Upper lobe of left lung (tissue), 6 donors: Measurements from ENCODE around the gene ZNF76. TPM values are rescaled to one million over a fixed set of nuclear protein-coding genes. Genes with fewer than 3 reads are reported as not detected.

ENCODE experiments used
- ATAC-seq, 2 donors: fragments of 200-7000 bp; cut with Tn5 transposase; one replicate each; pipeline ENCODE4 v1.9.1; 2022; ENCODE audit warnings: mild to moderate bottlenecking in 2 of 2, moderate library complexity in 2 of 2; ENCODE audit not compliant: low FRiP score in 2 of 2
- DNase-seq, 2 donors: peaks; one replicate each; pipeline ENCODE4 v3.0.0-alpha.2; 2019 to 2020
- H3K27ac ChIP-seq, 4 donors: fragments of 200-600 bp; sonication (generic); one replicate each; pipeline ENCODE4 v1.5.1; 2016 to 2019
- H3K27me3 ChIP-seq, 4 donors: fragments of 200-600 bp; sonication (generic); one replicate each; pipeline ENCODE4 v1.5.1; 2017 to 2019
- H3K36me3 ChIP-seq, 4 donors: fragments of 200-600 bp; sonication (generic); one replicate each; pipeline ENCODE4 v1.5.1; 2016 to 2019
- H3K4me1 ChIP-seq, 4 donors: fragments of 200-600 bp; sonication (generic); one replicate each; pipeline ENCODE4 v1.5.1; 2018 to 2019
- H3K4me3 ChIP-seq, 4 donors: fragments of 200-600 bp; sonication (generic); one replicate each; pipeline ENCODE4 v1.5.1; 2017 to 2019; ENCODE audit warnings: mild to moderate bottlenecking in 2 of 4, moderate library complexity in 1 of 4
- H3K9me3 ChIP-seq, 4 donors: fragments of 200-600 bp; sonication (generic); one replicate each; pipeline ENCODE4 v1.5.1; 2018 to 2019
- EP300 ChIP-seq, 4 donors: sonication (generic); formaldehyde crosslinking; IDR thresholded peaks; one replicate each; pipeline ENCODE4 v1.5.1; 2017; ENCODE audit warnings: antibody characterized with exemption in 4 of 4, control low read depth in 2 of 4
- POLR2A ChIP-seq, 4 donors: fragments of 450-650 bp; IDR thresholded peaks; one replicate each; pipeline ENCODE4 v1.5.1; 2016 to 2017; ENCODE audit warnings: antibody characterized with exemption in 4 of 4, mild to moderate bottlenecking in 2 of 4
- POLR2AphosphoS5 ChIP-seq, 2 donors: sonication (generic); formaldehyde crosslinking; IDR thresholded peaks; one replicate each; pipeline ENCODE4 v1.5.1; 2017; ENCODE audit warnings: antibody characterized with exemption in 2 of 2
- WGBS, 2 donors: methylation state at CpG; one replicate each; pipeline ENCODE4 v1.1.5; 2017 to 2018; 5-methylcytosine and 5-hydroxymethylcytosine counted together
- total RNA-seq, 6 donors: library from RNA; depleted of rRNA in 4 of 6; stranded (reverse); fragments of >200 nt in 4 of 6; gene quantifications; one replicate each; pipeline versions ENCODE4 v1.1.0 to v1.2.1, GENCODE V29; 2016 to 2021
- TF ChIP-seq, protein P1 (sequence below), 6 experiments: fragments of 450-650 bp in 4 of 6; fragments of 200-600 bp in 2 of 6; sonication (generic) in 2 of 6; IDR thresholded peaks; one replicate each; pipeline ENCODE4 v1.5.1; 2016 to 2019; ENCODE audit warnings: antibody characterized with exemption in 6 of 6
- donor health status: DM: no; HTN: no; CAD: no; lungs with moderate emphysema.
- donor health status: DM: no; HTN: yes; CAD: no; lungs with severe emphysema.

The ZNF76 gene
- total RNA-seq, 6 donors from 2014 or later: 26.8 to 242 (median 38.1) TPM

DNA sequence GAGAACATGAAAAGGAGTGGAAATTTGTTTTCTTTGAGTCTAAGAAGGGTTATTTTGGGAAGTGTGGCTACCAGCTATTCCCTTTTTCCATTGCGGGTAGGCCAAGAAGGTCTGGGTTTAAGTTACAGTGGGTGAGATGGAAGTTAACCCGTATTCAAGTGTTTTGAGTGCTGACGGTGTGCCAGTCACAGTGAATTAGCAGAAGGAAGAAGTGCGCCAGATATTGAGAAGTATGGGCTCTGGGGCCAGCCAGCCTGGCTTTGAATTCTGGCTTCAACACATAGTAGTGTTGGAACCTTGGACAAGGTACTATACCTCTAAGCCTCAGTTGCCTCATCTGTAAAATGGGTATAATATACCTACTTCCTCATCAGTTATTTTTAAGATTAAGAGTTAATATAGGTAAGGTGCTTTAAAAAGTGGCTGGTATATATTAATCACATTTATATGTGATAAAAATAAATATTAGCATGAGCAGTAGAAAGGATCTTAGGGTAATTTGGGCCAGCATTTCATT lies 16.3 kb downstream of the ZNF76 start:
- Histone ChIP-seq H3K27ac (no peak overlapping the region), H3K36me3 (no peaks in the 10 kb centered on the region), H3K9me3 (no peaks in the 10 kb centered on the region), H3K4me1 (peaks cover 0 to 8% (median 3%) of the 10 kb centered on the region in 4 donors), H3K27me3 (no peaks in the 10 kb centered on the region), H3K4me3 (no peak overlapping the region)
- no peak for TF ChIP-seq POLR2AphosphoS5 (IDR thresholded peaks at IDR 0.05)
- no peak for TF ChIP-seq POLR2A (IDR thresholded peaks at IDR 0.05)
- no peak for TF ChIP-seq EP300 (IDR thresholded peaks at IDR 0.05)
- TF ChIP-seq, protein P1, sequence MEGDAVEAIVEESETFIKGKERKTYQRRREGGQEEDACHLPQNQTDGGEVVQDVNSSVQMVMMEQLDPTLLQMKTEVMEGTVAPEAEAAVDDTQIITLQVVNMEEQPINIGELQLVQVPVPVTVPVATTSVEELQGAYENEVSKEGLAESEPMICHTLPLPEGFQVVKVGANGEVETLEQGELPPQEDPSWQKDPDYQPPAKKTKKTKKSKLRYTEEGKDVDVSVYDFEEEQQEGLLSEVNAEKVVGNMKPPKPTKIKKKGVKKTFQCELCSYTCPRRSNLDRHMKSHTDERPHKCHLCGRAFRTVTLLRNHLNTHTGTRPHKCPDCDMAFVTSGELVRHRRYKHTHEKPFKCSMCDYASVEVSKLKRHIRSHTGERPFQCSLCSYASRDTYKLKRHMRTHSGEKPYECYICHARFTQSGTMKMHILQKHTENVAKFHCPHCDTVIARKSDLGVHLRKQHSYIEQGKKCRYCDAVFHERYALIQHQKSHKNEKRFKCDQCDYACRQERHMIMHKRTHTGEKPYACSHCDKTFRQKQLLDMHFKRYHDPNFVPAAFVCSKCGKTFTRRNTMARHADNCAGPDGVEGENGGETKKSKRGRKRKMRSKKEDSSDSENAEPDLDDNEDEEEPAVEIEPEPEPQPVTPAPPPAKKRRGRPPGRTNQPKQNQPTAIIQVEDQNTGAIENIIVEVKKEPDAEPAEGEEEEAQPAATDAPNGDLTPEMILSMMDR (IDR thresholded peaks at IDR 0.05): no peak
- ATAC-seq (no peak), DNase-seq (no peak)
- 70 to 81% methylated on average over 4 of the region's 4 CpGs for WGBS, 2 donors

DNA sequence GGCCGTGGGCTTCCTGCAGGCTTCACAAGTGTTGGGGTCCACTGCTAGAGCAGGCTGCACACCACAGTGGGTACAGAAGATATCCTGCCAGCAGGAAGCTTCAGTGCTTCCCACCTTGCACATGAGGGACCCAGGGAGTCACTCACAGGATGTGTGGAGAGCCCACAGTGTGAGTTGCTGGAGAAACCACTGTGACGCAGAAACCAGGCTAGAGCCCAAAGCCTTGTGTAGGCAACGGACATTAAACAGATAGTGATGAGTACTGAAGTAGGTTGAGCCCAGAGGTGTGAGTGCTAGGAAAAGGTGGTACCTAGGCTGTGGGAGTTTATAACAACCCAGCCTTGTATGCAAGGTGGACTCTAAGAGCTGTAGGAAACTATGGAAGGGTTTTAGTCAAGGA lies 19.2 kb downstream of the ZNF76 start:
- H3K36me3 ChIP-seq: peaks cover 4 to 26% (median 23%) of the 10 kb centered on the region in 4 donors
- TF ChIP-seq POLR2A (IDR thresholded peaks at IDR 0.05): no peak
- no peak for TF ChIP-seq EP300 (IDR thresholded peaks at IDR 0.05)
- no peak for TF ChIP-seq POLR2AphosphoS5 (IDR thresholded peaks at IDR 0.05)
- TF ChIP-seq, protein P1 (IDR thresholded peaks at IDR 0.05): no peak
- 96 to 100% methylated on average over 3 of the region's 3 CpGs for WGBS, 2 donors
- H3K27me3 ChIP-seq: no peaks in the 10 kb centered on the region
- peaks cover 0 to 8% (median 3%) of the 10 kb centered on the region in 4 donors for H3K4me1 ChIP-seq
- H3K4me3 ChIP-seq: no peak overlapping the region
- no peak for ATAC-seq
- no peaks in the 10 kb centered on the region for H3K9me3 ChIP-seq
- no peak overlapping the region for H3K27ac ChIP-seq
- DNase-seq: no peak

DNA sequence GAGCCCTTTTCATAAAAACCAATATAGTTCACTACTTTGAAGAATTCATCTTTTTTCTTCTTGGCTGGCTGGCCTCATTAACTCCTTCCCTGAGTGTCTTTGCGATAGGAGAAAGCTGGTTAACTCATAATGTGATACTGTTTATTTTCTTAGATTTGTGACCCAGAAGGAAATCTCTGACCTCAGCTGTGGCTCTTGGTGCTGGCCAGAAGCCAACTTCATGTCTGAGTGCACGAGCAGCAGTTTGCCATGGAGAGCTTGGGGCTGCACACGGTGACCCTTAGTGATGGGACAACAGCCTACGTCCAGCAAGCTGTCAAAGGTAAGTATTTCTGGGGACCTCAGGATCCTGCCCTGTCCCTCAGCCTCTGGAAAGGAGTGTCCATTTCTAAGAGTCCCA lies 21.4 kb downstream of the ZNF76 start:
- WGBS, 2 donors: 53 to 59% methylated on average over 3 to 4 of the region's 4 CpGs
- Histone ChIP-seq H3K36me3 (peaks cover 11 to 47% (median 33%) of the 10 kb centered on the region in 4 donors), H3K4me3 (no peak overlapping the region), H3K27ac (no peak overlapping the region), H3K4me1 (peaks cover 0 to 2% (median 0%) of the 10 kb centered on the region in 4 donors), H3K27me3 (no peaks in the 10 kb centered on the region), H3K9me3 (no peaks in the 10 kb centered on the region)
- TF ChIP-seq POLR2AphosphoS5 (IDR thresholded peaks at IDR 0.05) (no peak), EP300 (IDR thresholded peaks at IDR 0.05) (no peak), POLR2A (IDR thresholded peaks at IDR 0.05) (no peak)
- TF ChIP-seq, protein P1 (IDR thresholded peaks at IDR 0.05): no peak
- DNase-seq: no peak
- ATAC-seq: no peak

DNA sequence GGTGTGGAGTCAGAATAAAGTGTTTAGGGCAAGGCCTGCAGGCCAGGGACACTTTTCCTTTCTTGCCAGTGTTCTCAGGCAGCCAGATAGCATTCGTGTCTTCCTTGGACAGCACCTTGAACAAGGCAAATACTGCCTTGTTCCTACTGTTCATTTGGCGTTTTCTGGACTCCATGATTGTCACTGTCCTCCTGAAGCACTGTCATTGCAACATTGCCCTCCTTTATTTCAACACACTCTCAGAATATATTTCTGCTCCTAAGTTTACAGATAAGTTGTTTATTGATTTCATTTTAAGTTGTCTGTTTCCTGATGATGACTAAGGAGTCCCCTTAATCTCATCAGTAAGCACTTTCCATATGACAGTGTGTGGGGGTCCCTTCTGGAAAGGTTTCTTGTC lies 22.9 kb downstream of the ZNF76 start:
- Histone ChIP-seq H3K27ac (no peak overlapping the region), H3K4me1 (no peaks in the 10 kb centered on the region), H3K36me3 (peaks cover 17 to 62% (median 49%) of the 10 kb centered on the region in 4 donors), H3K4me3 (no peak overlapping the region), H3K9me3 (no peaks in the 10 kb centered on the region), H3K27me3 (no peaks in the 10 kb centered on the region)
- ATAC-seq (no peak), DNase-seq (no peak)
- no peak for TF ChIP-seq EP300 (IDR thresholded peaks at IDR 0.05)
- TF ChIP-seq, protein P1 (IDR thresholded peaks at IDR 0.05): no peak
- no peak for TF ChIP-seq POLR2A (IDR thresholded peaks at IDR 0.05)
- TF ChIP-seq POLR2AphosphoS5 (IDR thresholded peaks at IDR 0.05): no peak
- WGBS, 2 donors: 86 to 88% methylated on average over 2 of the region's 2 CpGs

DNA sequence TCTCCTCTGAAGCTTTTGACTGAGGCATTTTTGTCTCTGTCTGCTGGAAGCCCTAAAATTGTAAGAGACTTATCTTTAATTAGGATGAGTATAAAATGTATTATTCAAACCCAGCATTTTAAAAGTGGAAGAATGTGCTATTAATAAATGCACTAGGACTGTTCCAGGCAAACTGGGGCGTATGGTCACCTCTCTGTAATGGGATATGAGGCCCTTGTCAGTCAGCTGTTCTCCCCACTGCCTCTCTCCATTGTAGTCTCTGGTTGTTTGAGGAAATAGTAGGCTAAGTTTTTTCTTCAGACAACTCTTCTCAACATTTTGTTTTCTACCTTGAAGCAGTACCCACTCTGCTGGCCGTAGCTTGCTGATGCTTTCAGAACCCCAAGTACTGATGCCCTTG lies 23.8 kb downstream of the ZNF76 start:
- no peaks in the 10 kb centered on the region for H3K9me3 ChIP-seq
- 97 to 98% methylated on average over 2 of the region's 2 CpGs for WGBS, 2 donors
- H3K4me1 ChIP-seq: no peaks in the 10 kb centered on the region
- peaks cover 26 to 71% (median 58%) of the 10 kb centered on the region in 4 donors for H3K36me3 ChIP-seq
- no peak overlapping the region for H3K27ac ChIP-seq
- no peaks in the 10 kb centered on the region for H3K27me3 ChIP-seq
- ATAC-seq: no peak
- DNase-seq: no peak
- H3K4me3 ChIP-seq: no peak overlapping the region
- no peak for TF ChIP-seq POLR2AphosphoS5 (IDR thresholded peaks at IDR 0.05)
- TF ChIP-seq, protein P1 (IDR thresholded peaks at IDR 0.05): no peak
- TF ChIP-seq POLR2A (IDR thresholded peaks at IDR 0.05): no peak
